Limb (tissue), 2 donors: ENCODE data around the gene SLC12A5.
"Not testable (repeated sequence)": the region's sequence is repeated elsewhere in the genome, so short reads cannot be mapped to it uniquely, and the experiment has no call there.

Source experiments
- DNase-seq, 2 donors: peaks; one replicate each; pipeline ENCODE4 v3.0.0-alpha.2; 2016; ENCODE audit errors: extremely low spot score in 2 of 2

SLC12A5 gene

DNA sequence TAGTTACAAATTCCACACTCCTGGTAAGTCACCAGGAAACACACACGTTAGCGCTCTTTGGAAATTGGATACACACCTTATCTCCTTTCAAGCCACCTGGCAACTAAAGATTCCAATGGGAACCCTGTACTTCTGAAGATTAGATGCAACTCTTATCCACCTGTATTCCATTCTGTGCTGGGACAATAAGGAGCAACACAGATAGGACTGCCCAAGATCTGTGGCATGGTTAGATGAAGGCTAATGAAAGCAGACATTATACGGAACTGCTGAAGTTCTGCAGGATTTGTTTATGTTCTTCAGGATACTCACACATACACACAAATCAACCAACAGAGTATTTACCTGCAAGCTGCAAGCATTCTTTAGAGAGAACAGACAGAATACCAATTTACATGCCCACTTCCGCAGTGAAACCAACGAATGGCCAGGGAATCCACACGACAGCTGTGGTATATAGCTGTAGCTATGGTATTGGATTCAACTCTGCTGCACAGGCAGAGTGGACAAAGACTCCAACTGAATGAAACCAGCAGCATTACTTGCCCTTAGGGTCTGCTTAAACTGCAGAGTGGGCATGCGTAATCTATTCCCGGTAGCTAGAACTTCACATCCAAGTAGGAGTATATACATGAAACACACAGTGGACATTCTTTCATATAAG, 48.8 kb downstream of the SLC12A5 start:
- DNase-seq: no peak

- no peak for DNase-seq
These were observed 49.9 kb downstream of the SLC12A5 start for GRCh38 chr20:46078954-46079353.

DNA sequence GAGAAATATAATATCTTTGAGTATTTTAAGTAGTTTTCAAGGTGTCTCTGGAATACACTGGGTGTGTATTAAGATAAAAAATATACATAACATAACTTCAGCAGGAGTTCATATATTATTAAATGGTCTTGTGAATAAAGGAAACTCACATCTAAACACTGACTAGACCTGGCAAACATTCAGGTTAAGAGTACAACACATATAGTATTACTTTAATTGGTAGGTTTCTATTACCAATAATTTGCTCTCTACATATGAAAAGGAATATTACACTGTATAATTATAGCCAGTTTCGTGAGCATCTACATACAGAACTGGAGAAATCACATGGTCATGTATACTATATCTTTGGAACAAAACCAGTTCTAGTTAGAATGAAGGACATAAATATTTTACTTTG, 52.1 kb downstream of the SLC12A5 start:
- no peak for DNase-seq

GRCh38 chr20:46083101-46083500, 54.1 kb downstream of the SLC12A5 start:
- DNase-seq: no peak

- DNase-seq: no peak
These were observed 54.6 kb downstream of the SLC12A5 start for GRCh38 chr20:46083531-46084061.

GRCh38 chr20:46084805-46085178, 55.8 kb downstream of the SLC12A5 start:
- no peak for DNase-seq

DNA sequence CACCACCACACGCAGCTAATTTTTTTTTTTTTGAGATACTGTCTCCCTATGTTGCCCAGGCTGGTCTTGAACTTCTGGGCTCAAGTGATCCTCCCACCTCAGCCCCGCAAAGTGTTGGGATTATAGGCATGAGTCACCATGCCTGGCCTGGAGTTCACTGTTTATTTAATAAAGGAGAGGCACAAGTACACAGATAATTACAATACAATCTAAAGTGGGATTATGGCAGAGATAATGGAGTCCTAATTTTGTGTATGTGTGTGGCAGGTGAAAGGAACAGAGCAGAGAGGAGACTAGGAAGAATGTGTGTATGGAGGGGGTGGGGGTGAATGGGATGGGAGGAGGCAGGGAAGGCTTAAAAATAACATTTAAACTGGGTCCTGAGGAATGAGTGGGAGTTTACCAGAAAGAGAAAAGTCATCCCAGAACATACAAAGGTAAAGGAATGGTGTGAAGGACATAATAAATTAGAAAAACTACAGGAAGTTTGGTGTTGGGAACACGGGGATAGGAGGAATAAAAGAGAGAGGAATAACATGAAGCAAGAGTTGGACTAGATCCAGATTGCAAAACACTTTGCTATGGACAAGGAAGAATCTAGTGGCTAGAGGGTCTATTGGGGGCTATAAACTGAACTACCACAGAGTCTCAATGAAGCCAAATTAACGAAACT, 56.3 kb downstream of the SLC12A5 start:
- no peak for DNase-seq

- peak in 1 of 2 donors; percentile 10 for DNase-seq
These were observed 58.1 kb downstream of the SLC12A5 start for GRCh38 chr20:46087161-46087560.

GRCh38 chr20:46088409-46089166, 59.6 kb downstream of the SLC12A5 start:
- DNase-seq: no peak

GRCh38 chr20:46089167-46089416, 60.1 kb downstream of the SLC12A5 start:
- DNase-seq: no peak

- DNase-seq: peak; percentile 97 to 98
These were observed 60.7 kb downstream of the SLC12A5 start, which contains the start of gene NCOA5 for GRCh38 chr20:46089417-46090388. NCOA5 (minus strand) TSS chr20:46089962; CDS start chr20:46079424, 10,538 bp downstream.

GRCh38 chr20:46091622-46092535, 62.9 kb downstream of the SLC12A5 start:
- not testable (repeated sequence) for DNase-seq

GRCh38 chr20:46093531-46093930, 64.5 kb downstream of the SLC12A5 start:
- no peak for DNase-seq

DNA sequence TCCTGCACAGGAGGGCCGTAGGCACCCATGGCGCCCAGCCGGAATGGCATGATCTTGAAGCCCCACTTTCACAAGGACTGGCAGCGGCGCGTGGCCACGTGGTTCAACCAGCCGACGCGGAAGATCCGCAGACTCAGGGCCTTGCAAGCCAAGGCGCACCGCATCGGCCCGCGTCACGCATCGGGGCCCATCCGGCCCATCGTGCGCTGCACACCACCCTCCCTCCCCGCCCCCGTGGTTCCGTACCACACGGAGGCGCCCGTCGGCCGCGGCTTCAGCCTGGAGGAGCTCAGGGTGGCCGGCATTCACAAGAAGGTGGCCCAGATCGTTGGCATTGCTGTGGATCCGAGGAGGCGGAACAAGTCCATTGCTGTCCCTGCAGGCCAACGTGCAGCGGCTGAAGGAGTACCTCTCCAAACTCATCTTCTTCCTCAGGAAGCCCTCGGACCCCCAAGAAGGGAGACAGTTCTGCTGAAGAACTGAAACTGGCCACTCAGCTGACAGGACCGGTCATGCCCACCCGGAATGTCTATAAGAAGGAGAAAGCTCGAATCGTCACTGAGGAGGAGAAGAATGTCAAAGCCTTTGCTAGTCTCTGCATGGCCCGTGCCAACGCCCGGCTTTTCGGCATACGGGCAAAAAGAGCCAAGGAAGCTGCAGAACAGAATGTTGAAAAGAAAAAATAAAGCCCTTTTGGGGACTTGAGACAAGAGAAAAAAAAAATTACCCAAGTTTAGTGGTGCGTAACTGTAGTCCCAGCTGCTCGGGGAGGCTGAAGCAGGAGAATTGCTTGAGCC, 70.7 kb downstream of the SLC12A5 start:
- DNase-seq: no peak

- not testable (repeated sequence) for DNase-seq
These were observed 71.4 kb downstream of the SLC12A5 start for GRCh38 chr20:46100444-46100843.

GRCh38 chr20:46100988-46101387, 72.0 kb downstream of the SLC12A5 start:
- DNase-seq: no peak

DNA sequence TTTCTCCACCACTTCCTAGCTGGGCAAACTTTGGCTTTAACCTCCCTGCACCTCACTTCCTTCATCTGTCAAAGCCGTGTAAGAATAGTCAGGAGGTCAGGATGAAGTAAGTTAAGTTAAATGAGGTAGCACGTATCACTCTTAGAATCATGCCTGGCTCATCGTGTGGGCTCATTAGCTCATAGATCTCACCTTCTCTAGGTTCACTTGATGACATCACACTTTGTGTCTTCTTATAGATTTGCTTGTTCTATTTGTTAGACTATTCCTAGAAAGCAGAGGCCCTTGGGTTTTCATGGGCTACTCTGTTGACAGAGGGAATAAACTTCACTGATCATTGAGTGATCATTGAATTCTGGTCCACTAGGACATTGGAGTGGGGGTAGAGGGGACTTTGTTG, 72.9 kb downstream of the SLC12A5 start:
- no peak for DNase-seq

- DNase-seq: no peak
These were observed 73.9 kb downstream of the SLC12A5 start for GRCh38 chr20:46102940-46103339.

DNA sequence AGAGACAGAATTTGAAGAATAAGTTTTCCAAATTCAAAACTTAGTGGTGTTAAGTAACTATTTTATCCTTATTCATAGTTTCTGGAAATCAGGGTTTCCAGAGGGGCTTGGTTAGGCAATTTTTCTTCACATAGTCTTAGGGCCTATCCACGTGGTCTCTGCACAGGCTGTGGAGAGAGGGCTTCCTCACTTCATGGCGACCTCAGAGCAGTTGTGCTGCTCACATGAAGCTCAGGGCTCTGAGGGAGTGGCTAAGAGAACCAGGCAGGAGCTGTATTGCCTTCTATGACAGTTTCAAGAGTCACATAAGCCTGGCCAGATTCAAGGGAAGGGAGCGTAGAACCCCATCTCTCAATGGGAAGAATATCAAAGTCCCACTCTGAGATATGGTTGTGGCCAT, 75.2 kb downstream of the SLC12A5 start:
- DNase-seq: no peak
